NCI-H128 (cell line): ENCODE data around the gene DCUN1D3.

ENCODE experiments used
- DNase-seq: peaks from one replicate; lab custom pipeline; 2025; ENCODE audit not compliant: unreplicated experiment; lab: John Stamatoyannopoulos, UW

DCUN1D3 gene

GRCh38 chr16:20889625-20890275 lies 10.4 kb downstream of the DCUN1D3 start:
- DNase-seq = no peak

GRCh38 chr16:20887207-20887606 lies 13.0 kb downstream of the DCUN1D3 start:
- DNase-seq = no peak

GRCh38 chr16:20886320-20886719 lies 13.8 kb downstream of the DCUN1D3 start:
- DNase-seq = no peak

GRCh38 chr16:20884240-20884556 lies 16.0 kb downstream of the DCUN1D3 start:
- no peak for DNase-seq

- DNase-seq = no peak
These were observed 16.5 kb downstream of the DCUN1D3 start for GRCh38 chr16:20883554-20884239.

GRCh38 chr16:20881503-20881878 lies 18.7 kb downstream of the DCUN1D3 start:
- no peak for DNase-seq

- DNase-seq = no peak
These were observed 19.2 kb downstream of the DCUN1D3 start for GRCh38 chr16:20880867-20881502.

- DNase-seq = no peak
These were observed 20.8 kb downstream of the DCUN1D3 start for GRCh38 chr16:20879175-20880040.

GRCh38 chr16:20878682-20879147 lies 21.4 kb downstream of the DCUN1D3 start:
- DNase-seq = no peak

- no peak for DNase-seq
These were observed 24.9 kb downstream of the DCUN1D3 start for GRCh38 chr16:20875355-20875650.

- no peak for DNase-seq
These were observed 26.0 kb downstream of the DCUN1D3 start for GRCh38 chr16:20874088-20874581.

- no peak for DNase-seq
These were observed 26.8 kb downstream of the DCUN1D3 start for GRCh38 chr16:20873331-20873730.

- DNase-seq = no peak
These were observed 28.0 kb downstream of the DCUN1D3 start for GRCh38 chr16:20871941-20872815.

GRCh38 chr16:20871258-20871657 lies 28.9 kb downstream of the DCUN1D3 start:
- DNase-seq = no peak

- DNase-seq = no peak
These were observed 29.9 kb downstream of the DCUN1D3 start for GRCh38 chr16:20870122-20870820.

GRCh38 chr16:20868890-20869289 lies 31.3 kb downstream of the DCUN1D3 start:
- no peak for DNase-seq

- no peak for DNase-seq
These were observed 32.6 kb downstream of the DCUN1D3 start for GRCh38 chr16:20867585-20867984.

GRCh38 chr16:20866801-20867200 lies 33.4 kb downstream of the DCUN1D3 start:
- DNase-seq = no peak

GRCh38 chr16:20866145-20866772 lies 33.9 kb downstream of the DCUN1D3 start:
- DNase-seq = no peak
